Activated CD8-positive, alpha-beta memory T cell treated with anti-CD3 and anti-CD28 coated beads for 24 hours (primary cell): ENCODE results near the gene ADCY2.

Experiments used
- DNase-seq: peaks from one replicate; pipeline ENCODE4 v3.0.0-alpha.2; 2020

The ADCY2 gene

GRCh38 chr5:7673658-7674057, 277.7 kb downstream of the ADCY2 start:
- no peak for DNase-seq

DNA sequence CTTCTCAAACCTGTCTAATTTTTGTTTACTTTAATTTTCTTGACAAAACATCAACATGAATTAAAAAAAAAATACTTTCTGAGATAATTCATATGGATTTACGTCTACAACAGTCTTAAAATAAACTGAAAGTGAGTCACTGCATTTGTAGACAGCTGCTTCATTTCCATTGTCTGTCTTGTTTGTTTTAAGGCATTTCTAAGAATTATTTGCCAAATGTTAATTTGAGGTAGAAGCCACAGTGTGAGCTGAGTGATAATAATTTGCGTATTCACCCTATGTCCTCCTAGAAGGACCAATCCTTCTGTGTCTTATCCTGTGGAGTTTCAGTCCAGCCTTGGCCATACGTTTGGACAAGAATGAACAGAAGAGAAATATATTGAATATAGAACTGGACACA, 280.5 kb downstream of the ADCY2 start:
- DNase-seq = no peak

- DNase-seq = no peak
These were observed 282.1 kb downstream of the ADCY2 start for GRCh38 chr5:7678030-7678429.

GRCh38 chr5:7679663-7680062, 283.7 kb downstream of the ADCY2 start:
- DNase-seq = no peak

- no peak for DNase-seq
These were observed 284.3 kb downstream of the ADCY2 start for GRCh38 chr5:7680260-7680659.

- DNase-seq = no peak
These were observed 286.4 kb downstream of the ADCY2 start for GRCh38 chr5:7682379-7682778.

DNA sequence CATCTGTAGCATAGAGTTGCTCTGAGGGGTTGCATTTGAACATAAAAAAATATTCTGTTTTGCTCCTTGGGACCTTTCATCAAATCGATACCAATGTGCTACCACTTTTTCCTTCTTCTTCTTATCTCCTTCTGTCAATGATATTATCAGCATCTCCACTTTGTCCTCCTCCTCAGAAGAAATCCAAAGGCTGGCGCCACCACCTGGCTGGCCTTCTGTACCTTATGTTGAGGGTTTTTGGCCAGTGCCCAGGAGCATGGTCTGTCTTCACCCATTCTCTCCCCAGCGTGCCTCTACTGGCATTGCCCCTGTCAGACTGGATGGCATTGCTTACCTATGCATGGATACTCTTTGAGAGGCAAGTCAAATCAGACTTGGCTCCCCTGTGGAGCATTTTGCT, 287.8 kb downstream of the ADCY2 start:
- no peak for DNase-seq

DNA sequence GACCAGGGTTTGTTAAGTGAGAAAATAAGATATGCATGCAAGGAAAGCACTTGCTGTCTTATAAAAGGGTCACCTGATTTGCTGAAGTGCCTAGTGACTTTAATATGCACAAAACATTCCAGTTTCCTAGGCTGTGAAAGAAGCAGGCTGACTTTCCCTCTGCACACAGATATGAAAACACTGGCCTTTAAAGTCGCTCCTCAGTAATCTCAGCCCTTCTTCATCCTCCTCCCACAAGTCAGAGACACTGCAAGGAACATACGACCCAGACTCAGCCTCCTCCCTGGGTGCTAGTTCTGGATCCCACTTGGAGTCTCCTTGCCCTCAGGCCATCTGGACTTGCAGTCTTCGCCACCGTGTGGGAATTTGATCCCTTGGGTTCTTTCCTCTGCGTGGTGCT, 288.9 kb downstream of the ADCY2 start:
- no peak for DNase-seq

GRCh38 chr5:7686794-7687193, 290.9 kb downstream of the ADCY2 start:
- DNase-seq = no peak

- DNase-seq = no peak
These were observed 294.6 kb downstream of the ADCY2 start for GRCh38 chr5:7690557-7690956.

DNA sequence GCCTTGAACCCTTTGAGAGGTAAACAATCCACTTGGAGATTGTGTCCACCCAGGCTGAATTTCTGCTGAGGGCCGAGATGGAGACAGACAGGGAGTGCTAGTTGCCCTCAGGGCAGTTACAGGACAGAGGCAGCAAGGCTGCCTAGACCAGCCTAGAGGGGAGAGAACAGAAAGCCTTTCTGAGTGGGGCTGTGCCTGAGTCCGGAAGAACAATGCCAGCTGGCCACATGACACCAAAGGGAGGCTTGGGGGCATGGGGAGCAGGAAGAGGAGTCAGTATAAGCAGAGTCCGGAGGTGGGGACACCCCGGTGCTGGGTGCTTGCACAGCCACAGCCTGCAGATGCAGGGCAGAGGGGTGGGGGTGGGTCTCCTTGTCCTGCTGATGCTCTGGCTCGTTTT, 309.3 kb downstream of the ADCY2 start:
- DNase-seq = no peak

DNA sequence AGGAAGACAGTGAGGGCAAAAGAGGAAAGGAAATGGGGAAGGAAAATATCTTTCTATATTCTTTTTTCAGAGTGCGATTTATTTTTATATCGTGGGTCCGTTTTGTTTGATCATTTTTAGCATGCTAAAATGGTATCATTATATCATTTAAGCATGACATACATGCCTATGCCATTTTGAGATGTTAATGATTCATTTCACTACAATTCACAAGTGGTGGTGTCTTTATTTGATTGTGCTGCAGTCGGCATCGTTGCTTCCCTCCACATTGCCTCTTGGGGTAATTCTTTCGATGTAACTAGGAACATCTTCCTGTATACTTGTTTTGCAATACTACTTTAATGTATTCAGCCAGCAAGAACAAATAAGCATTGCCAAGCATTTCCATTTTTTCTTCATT, 309.8 kb downstream of the ADCY2 start:
- DNase-seq = no peak

GRCh38 chr5:7706256-7706655, 310.3 kb downstream of the ADCY2 start:
- DNase-seq = no peak

DNA sequence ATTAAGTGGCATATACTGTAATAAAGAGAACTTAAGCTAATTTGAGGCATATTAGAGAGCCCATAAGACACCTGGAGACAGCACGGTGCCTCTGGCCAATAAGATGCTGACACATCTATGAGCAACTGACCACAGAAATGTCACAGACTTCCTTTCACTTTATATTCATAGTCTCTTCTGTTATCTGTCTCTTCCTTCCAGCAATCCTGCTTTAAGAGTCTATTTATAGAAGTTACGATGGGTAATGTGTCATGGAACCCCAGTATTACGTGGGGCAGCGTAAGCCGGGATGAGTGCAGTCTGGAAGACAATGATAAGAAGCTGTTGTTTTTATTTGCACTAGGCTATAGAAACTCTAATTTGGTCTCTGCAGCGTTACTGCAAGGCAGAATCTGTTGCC, 318.2 kb downstream of the ADCY2 start:
- no peak for DNase-seq

DNA sequence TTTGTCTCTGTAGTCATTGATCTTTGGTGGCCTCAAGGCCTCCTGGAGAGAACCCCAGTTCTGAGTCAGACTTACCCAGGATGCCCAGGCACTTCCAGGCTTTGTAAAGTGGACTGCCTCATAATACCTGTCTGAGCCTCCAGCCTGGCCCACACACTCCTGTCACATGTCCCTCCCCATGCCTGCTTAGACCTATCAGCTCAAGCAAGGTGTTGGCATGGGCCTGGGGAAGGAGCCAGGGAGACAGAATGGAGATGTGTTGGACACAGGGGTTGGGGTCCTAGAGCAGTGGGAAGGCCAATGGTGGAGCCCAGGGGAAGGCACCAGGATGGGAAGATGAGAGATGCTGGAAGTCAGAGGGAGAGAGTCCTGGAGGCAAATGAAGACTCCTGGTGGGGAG, 318.8 kb downstream of the ADCY2 start:
- no peak for DNase-seq

DNA sequence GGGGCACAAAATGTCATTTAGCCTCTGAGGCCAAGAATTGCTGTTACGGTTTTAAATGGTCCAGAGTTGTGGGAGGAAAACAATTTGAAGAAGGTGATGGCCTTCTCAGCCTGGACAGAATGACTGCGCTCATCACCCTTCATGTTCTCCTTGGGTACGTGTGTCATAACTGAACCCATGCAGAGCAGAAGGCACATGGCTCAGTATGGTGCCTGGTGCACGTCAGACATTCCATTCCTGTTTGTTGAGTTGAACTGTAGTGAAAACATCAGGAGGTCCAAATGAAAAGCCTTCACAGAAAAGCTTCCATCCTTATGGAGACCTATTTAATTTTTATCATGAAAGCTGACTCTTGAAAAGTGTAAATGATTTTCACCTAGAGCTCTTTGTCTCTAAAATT, 321.8 kb downstream of the ADCY2 start:
- DNase-seq = no peak

DNA sequence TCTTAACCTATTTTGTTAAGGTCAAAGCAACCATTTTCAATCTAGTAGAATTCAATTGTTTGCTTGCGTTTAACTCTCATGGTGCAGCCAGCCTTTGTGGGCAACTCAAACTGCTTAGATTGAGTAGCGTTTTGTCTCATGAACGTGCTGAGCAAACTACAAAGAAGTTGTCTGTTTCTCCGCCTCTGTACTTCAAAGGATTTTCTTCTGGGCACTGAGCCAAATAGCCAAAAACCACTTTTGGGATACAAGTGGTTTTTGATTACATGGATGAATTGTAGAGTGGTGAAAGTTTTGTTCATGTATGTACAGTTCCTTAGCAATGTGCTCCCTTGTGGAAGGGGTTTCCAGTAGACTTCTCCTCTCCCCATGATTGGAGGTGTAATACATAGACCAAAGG, 332.1 kb downstream of the ADCY2 start:
- DNase-seq = no peak

GRCh38 chr5:7741415-7742065, 345.6 kb downstream of the ADCY2 start:
- DNase-seq = no peak

DNA sequence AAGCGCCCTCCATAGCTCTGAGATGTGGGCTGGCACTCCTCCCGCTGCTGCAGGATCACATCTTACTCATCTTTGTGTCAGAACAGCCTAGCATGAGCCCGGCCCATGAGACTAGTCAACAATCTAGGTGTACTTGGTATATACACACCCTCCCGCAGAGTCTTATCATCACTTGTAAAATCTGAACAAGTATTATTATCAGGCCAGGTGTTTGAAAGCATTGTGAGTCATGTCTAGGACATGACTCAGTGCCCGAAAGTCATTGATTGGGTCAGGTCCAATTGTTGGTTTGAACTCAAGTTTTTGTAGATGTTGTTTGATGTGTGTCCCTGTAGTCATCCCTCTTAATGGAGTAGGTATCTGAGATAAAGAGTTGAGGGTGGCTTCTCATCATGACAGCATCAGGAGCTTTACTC, 346.3 kb downstream of the ADCY2 start:
- DNase-seq = no peak

GRCh38 chr5:7745882-7746610, 350.1 kb downstream of the ADCY2 start:
- no peak for DNase-seq

GRCh38 chr5:7747728-7748127, 351.8 kb downstream of the ADCY2 start:
- DNase-seq = no peak

DNA sequence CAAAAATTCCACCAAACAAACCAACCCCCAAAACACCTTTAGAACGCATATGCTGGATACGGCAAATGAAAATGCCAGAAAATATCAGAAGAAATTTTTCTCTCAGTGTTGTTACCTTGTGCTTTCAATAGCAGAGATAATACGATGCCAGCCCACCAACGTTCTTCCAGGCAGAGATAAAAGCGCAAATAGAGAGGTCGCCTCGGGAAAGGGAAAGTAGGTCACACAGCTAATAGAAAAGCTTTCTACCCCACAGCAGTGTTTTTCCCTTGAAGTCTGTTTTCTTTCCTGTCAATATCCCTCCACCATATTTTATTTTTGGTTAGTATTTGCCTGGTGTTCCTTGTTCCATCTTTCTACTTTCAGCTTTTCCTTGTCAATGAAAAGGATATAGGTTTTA, 353.7 kb downstream of the ADCY2 start:
- DNase-seq = no peak

DNA sequence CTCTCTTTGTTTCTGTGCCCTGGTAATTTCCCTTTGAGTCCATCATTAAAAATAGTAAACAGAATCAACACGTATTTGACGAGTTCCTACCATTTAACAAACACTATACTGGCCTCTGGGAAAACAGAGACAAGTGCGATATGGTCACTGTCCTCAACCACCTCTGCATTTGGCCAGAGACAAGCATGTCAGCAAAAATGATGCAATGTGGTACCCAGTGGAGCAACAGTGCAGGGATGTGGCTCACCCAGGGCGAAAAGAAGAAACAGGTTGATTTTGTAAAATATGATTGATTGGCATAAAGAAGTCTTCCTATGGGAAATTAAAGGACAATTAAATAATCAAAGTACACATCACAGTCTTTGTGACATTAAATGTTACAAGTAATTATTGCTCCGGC, 355.9 kb downstream of the ADCY2 start:
- DNase-seq = no peak

GRCh38 chr5:7753181-7753580, 357.2 kb downstream of the ADCY2 start:
- DNase-seq = no peak

DNA sequence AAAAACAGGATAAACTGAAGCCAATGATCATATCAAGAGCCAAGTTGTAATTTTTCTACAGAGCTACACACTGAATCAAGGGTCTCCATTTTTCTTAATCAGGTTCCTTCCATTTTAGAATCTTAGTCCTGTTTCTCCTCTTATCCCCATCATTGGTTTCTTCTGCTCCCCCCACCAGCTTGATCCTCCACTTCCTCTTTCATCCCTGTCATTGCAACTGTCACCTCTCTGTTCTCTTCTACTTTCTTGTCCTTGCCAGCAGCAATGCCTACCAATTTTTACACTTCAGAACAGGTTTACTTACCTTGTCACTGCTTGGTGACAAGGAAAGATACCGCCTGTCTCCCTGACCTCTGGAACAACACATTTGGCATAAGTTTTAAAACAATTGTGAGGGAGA, 357.7 kb downstream of the ADCY2 start:
- DNase-seq = no peak
